ENCODE measurements around the gene CMTM6. TPM values are rescaled to one million over a fixed set of nuclear protein-coding genes. Genes with fewer than 3 reads are reported as not detected.

The CMTM6 gene
- total RNA-seq, 1 donor from 2014 or later, result 53.6 TPM

Small RNAs within 50 kb of the gene (microRNA-seq; reads per million reads assigned to microRNA genes)
- gene MIR548AY, result not detected

Other genes starting within 250 kb of the CMTM6 start
- gene CMTM7, start 111.0 kb downstream of the CMTM6 start, total RNA-seq, result 19.7 and 23.9 TPM in 2 replicates
- gene DYNC1LI1, start 68.0 kb upstream of the CMTM6 start, total RNA-seq, result 39.0 and 43.0 TPM in 2 replicates
- 23.9 and 26.2 TPM in 2 replicates for gene CNOT10, start 182.3 kb upstream of the CMTM6 start, total RNA-seq

Measured in astrocyte (in vitro differentiated cells and primary cell).